Measurements from ENCODE around the gene DUSP9.

Gene DUSP9

DNA sequence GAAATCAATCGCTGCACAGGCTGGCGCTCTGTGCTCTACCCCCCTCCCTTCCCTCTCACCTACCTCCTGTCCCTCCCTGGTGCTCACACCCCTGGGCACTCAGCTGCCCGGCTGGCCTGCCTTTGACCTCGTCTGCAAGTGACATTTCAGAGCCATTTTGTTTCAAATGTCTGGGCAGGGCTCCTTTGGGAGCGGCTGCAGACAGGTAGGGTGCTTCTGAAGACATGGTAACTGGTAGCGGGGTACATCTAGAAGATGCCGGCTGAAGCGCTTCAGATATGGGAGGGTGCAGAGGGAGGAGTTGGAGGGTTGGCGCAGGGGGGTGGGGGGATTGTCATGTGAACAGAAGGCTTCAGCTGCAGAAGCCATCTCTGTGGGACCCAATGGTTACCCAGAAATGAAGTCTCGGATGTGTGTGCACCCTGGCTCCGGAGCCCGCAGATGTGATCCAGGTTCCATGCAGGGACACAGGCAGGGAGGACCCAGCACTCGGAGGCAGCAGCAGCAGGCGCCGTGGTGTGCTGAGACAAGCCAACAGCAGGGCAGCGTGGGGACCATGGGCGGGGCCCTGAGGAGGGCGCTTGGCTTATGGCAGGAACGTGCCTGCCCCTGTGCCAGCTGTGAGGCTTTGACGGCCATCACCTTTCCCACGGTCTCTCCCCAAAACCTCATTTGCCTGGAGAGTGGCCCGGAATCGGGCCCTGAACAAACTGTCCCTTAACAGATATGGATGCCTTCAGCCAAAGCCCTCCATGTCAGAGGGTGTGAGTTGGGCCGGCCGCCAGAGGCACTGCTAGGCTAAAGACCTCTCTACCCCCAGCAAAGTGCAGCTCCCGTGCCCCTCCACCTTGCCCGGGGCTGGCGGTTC is 7.6 kb upstream of the DUSP9 start:
- no peak overlapping the region for H3K4me3 ChIP-seq (ENCODE audit: control insufficient read depth, low read depth, low read length)
- TF ChIP-seq, protein P1, sequence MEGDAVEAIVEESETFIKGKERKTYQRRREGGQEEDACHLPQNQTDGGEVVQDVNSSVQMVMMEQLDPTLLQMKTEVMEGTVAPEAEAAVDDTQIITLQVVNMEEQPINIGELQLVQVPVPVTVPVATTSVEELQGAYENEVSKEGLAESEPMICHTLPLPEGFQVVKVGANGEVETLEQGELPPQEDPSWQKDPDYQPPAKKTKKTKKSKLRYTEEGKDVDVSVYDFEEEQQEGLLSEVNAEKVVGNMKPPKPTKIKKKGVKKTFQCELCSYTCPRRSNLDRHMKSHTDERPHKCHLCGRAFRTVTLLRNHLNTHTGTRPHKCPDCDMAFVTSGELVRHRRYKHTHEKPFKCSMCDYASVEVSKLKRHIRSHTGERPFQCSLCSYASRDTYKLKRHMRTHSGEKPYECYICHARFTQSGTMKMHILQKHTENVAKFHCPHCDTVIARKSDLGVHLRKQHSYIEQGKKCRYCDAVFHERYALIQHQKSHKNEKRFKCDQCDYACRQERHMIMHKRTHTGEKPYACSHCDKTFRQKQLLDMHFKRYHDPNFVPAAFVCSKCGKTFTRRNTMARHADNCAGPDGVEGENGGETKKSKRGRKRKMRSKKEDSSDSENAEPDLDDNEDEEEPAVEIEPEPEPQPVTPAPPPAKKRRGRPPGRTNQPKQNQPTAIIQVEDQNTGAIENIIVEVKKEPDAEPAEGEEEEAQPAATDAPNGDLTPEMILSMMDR (conservative IDR thresholded peaks at IDR 0.05; ENCODE audit: control insufficient read depth, insufficient read depth, low read depth, low read length) = no peak
- no peak for DNase-seq (ENCODE audit: low read depth)

DNA sequence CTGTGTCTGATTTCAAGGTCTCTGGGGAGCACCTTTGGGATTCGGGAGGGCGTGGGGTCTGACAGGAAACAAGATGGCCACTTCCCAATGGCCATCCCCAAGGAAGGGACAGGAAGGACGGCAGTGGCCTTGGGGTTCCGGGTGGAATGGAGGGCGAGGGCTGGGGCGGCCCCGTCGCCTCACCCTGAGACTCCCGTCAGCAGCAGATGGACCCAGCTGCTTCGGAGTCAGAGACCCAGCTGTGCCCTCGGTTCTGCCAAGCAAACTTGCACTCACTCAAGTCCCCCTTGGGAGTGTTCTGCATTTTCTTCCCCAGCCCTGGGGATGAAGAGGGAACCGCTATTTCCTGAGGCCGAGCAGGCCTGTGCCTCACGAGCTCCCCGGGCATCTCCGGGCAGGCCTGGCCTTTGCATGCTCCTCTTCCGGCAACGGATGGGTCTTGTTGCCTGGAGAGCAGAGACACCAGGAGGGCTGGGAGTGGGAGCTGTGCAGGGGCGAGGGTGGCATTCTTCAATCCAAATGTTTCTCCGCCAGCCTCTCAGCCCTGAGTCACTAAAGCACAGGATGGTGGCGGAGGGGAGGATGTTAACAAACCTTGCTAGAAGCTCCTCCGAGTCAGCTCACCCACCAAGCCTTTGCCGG is 6.8 kb upstream of the DUSP9 start:
- TF ChIP-seq, protein P1 (conservative IDR thresholded peaks at IDR 0.05; ENCODE audit: control insufficient read depth, insufficient read depth, low read depth, low read length) = no peak
- no peak overlapping the region for H3K4me3 ChIP-seq (ENCODE audit: control insufficient read depth, low read depth, low read length)
- DNase-seq (ENCODE audit: low read depth) = no peak

DNA sequence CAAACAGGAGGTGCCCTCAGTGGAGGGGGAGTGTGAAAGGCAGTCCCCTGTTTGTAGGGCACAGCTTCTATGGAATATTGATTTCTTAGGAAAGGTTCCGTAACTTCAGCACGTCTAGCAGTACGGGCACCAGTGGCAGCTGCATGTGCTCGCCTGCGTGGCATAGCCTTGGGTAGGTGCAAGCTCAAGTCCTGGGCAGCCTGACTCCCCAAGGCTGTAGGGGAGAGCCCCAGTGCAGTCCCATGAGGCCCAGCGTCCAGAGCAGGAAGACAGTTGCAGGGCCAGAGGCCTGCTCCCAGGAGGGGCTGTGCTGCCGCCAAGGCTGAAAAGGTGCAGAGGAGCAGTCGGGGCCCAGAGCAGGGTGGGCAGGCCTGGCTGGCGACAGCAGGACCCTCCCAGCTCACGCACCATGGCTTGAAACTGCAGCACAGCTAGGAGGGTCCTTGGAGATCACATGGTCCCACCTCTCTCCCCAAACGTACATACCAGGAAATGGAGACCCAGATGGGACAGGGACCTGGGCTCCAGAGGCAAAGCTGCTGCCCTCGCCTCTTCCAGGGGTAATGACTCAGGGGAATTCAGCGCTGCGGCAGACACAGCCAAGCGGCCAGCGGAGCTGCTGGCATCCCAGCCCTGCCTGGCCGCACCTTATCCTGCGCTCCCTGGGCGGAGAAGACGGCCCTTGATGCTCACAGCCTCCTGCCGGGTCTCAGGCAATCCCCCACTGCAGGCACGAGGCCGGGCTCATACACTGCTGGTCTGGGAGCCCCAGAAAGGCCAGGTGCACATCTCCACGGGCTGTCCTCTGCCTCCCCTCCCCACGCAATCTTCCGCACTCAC is 6.0 kb upstream of the DUSP9 start:
- H3K4me3 ChIP-seq (ENCODE audit: control insufficient read depth, low read depth, low read length) = no peak overlapping the region
- DNase-seq (ENCODE audit: low read depth) = no peak
- TF ChIP-seq, protein P1 (conservative IDR thresholded peaks at IDR 0.05; ENCODE audit: control insufficient read depth, insufficient read depth, low read depth, low read length) = no peak

DNA sequence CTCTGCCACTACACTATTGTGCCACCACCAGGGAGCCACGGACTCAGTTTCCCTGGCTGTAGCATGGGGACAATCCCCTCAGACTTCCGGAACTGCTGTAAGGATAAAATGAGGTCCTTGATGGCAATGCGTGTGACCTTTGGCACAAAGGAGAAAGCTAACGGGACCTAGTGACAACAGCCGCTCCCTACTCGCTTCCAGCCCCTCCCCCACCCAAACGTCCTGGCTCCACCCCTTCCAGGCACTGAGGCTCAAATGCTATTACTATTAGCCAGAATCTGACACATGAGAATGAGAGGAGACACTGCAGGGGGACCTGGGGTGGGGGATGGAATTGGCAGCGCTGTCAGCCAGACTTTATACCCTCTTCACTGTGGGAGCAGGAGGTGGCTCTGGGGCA is 5.4 kb upstream of the DUSP9 start:
- TF ChIP-seq, protein P1 (conservative IDR thresholded peaks at IDR 0.05; ENCODE audit: control insufficient read depth, insufficient read depth, low read depth, low read length) = no peak
- no peak overlapping the region for H3K4me3 ChIP-seq (ENCODE audit: control insufficient read depth, low read depth, low read length)
- no peak for DNase-seq (ENCODE audit: low read depth)

DNA sequence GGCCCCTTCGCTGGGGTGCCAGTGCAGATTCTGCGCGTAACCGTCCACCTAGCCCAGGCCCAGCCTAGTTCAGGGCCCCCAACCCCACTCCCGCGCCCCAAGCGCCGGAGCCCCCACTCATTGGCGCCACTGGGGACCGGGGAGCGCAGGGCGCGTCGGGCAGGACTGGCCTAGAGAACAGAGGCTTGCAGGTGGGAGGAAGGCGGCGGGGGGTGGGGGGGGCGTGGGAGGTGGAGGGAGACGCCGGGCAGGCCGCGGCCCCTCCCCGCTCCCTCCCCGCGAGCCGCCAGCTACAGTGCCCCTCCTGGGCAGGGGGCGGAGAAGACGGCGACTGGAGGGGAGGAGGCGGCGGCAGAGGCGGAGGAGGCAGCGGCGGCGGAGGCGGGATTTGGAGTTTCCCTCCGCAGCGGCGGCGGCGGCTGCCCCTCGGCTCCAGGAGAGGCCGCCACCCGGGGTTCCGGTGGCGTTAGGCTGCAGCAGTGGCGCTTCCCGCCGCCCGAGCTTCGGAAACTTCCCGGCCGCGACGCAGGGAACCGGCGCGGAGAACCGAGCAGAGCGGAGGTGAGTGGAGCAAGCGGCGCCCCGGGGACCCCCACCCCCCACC is 4.8 kb upstream of the DUSP9 start:
- TF ChIP-seq, protein P1 (conservative IDR thresholded peaks at IDR 0.05; ENCODE audit: control insufficient read depth, insufficient read depth, low read depth, low read length) = no peak
- H3K4me3 ChIP-seq (ENCODE audit: control insufficient read depth, low read depth, low read length) = no peak overlapping the region
- no peak for DNase-seq (ENCODE audit: low read depth)
